GM23338 (cell line): ENCODE results near the gene DDX23. TPM values are rescaled to one million over a fixed set of nuclear protein-coding genes. Genes with fewer than 3 reads are reported as not detected.

Source experiments
- ATAC-seq: fragments of 200-7000 bp; cut with Tn5 transposase; 3 replicates; pipeline ENCODE4 v1.9.1; 2020
- DNase-seq: peaks from one replicate; pipeline ENCODE4 v3.0.0-alpha.2; 2015; ENCODE audit warnings: low spot score
- H2AFZ ChIP-seq: fragments of 200-600 bp; sonication (generic); 2 replicates; pipeline ENCODE4 v1.8.0; 2016; ENCODE audit warnings: antibody characterized with exemption, mild to moderate bottlenecking, moderate library complexity
- H3F3A ChIP-seq: fragments of 200-600 bp; sonication (generic); replicated peaks from 2 replicates; pipeline ENCODE4 v1.8.0; 2017; ENCODE audit warnings: antibody characterized with exemption, mixed run types, low read depth
- H3K27ac ChIP-seq: fragments of 200-600 bp; sonication (generic); 2 replicates; pipeline ENCODE4 v1.6.1; 2016; ENCODE audit warnings: low read depth
- H3K27me3 ChIP-seq: fragments of 200-600 bp; sonication (generic); 2 replicates; pipeline ENCODE4 v1.8.0; 2016; ENCODE audit warnings: mild to moderate bottlenecking, mixed run types, moderate library complexity; ENCODE audit not compliant: insufficient read depth
- H3K36me3 ChIP-seq: fragments of 200-600 bp; sonication (generic); 2 replicates; pipeline ENCODE4 v1.8.0; 2016; ENCODE audit warnings: mild to moderate bottlenecking; ENCODE audit not compliant: insufficient read depth
- H3K4me1 ChIP-seq: fragments of 200-600 bp; sonication (generic); 2 replicates; pipeline ENCODE4 v1.8.0; 2016; ENCODE audit warnings: mild to moderate bottlenecking, moderate library complexity; ENCODE audit not compliant: insufficient read depth
- H3K4me2 ChIP-seq: fragments of 200-600 bp; sonication (generic); 2 replicates; pipeline ENCODE4 v1.7.1; 2017; ENCODE audit warnings: mixed run types
- H3K4me3 ChIP-seq: fragments of 200-600 bp; sonication (generic); 2 replicates; pipeline ENCODE4 v1.6.1; 2016; ENCODE audit warnings: mixed run types
- H3K79me2 ChIP-seq: fragments of 200-600 bp; sonication (generic); replicated peaks from 2 replicates; pipeline ENCODE4 v1.8.0; 2017; ENCODE audit warnings: mild to moderate bottlenecking; ENCODE audit not compliant: insufficient read depth
- H3K9me2 ChIP-seq: fragments of 200-600 bp; sonication (generic); 2 replicates; pipeline ENCODE4 v1.8.0; 2017; ENCODE audit not compliant: insufficient read depth
- H4K20me1 ChIP-seq: fragments of 200-600 bp; sonication (generic); replicated peaks from 2 replicates; pipeline ENCODE4 v1.8.0; 2017; ENCODE audit warnings: mild to moderate bottlenecking; ENCODE audit not compliant: insufficient read depth
- H3K27ac Mint-ChIP-seq: 2 replicates; pipeline ENCODE4 v1.8.0; 2020; ENCODE audit warnings: inconsistent platforms, mild to moderate bottlenecking, moderate library complexity, mixed read lengths
- H3K27me3 Mint-ChIP-seq: 3 replicates; pipeline ENCODE4 v1.8.0; 2022; ENCODE audit warnings: low read depth, mild to moderate bottlenecking, moderate library complexity, mixed read lengths, inconsistent platforms; ENCODE audit not compliant: insufficient read depth, poor library complexity
- H3K36me3 Mint-ChIP-seq: 3 replicates; pipeline ENCODE4 v1.8.0; 2021; ENCODE audit warnings: low read depth, mild to moderate bottlenecking, inconsistent platforms, moderate library complexity, mixed read lengths
- H3K4me1 Mint-ChIP-seq: 3 replicates; pipeline ENCODE4 v1.8.0; 2020; ENCODE audit warnings: mild to moderate bottlenecking, inconsistent platforms, mixed read lengths
- H3K4me3 Mint-ChIP-seq: 3 replicates; pipeline ENCODE4 v1.8.0; 2021; ENCODE audit warnings: moderate library complexity, mild to moderate bottlenecking, inconsistent platforms, mixed read lengths
- H3K9me3 Mint-ChIP-seq: 3 replicates; pipeline ENCODE4 v1.8.0; 2020; ENCODE audit warnings: moderate library complexity, mild to moderate bottlenecking, inconsistent platforms, mixed read lengths
- CREB1 ChIP-seq: fragments of 250-450 bp; sonication (Bioruptor Pico); IDR thresholded peaks from 2 replicates; pipeline ENCODE4 v1.5.0; 2020; ENCODE audit warnings: low read depth, mild to moderate bottlenecking, moderate library complexity
- CTCF ChIP-seq, 2 experiments: fragments of 200-600 bp in 1 of 2; sonication (generic) in 1 of 2; conservative IDR thresholded peaks; 2 replicates each; pipeline versions ENCODE4 v1.5.1 to v1.6.1; 2016 to 2017; ENCODE audit warnings: antibody characterized with exemption in 2 of 2, low read depth in 2 of 2, mild to moderate bottlenecking in 2 of 2, moderate library complexity in 1 of 2
- EZH2 ChIP-seq: fragments of 200-600 bp; sonication (generic); IDR thresholded peaks from one replicate; pipeline ENCODE4 v1.8.0; 2017; ENCODE audit warnings: antibody characterized with exemption, mild to moderate bottlenecking, low read depth; ENCODE audit not compliant: unreplicated experiment
- JUNB ChIP-seq: IDR thresholded peaks from one replicate; pipeline ENCODE4 v1.6.1; 2016; ENCODE audit warnings: antibody characterized with exemption; ENCODE audit not compliant: unreplicated experiment
- NANOG ChIP-seq: IDR thresholded peaks from 2 replicates; pipeline ENCODE4 v1.6.1; 2016; ENCODE audit warnings: antibody characterized with exemption, borderline replicate concordance
- ZNF331 ChIP-seq: fragments of 250-450 bp; sonication (Bioruptor Pico); IDR thresholded peaks from 2 replicates; pipeline ENCODE4 v1.5.0; 2020; ENCODE audit warnings: low read depth, mild to moderate bottlenecking, moderate library complexity
- ZNF462 ChIP-seq: fragments of 250-450 bp; sonication (Bioruptor Pico); IDR thresholded peaks from 2 replicates; pipeline ENCODE4 v1.5.0; 2020; ENCODE audit warnings: mild to moderate bottlenecking, moderate library complexity
- polyA plus RNA-seq: library from polyadenylated mRNA; unstranded; fragments of >200 nt; fragmentation: Nextera tagmentation; extraction: Ambion mirVana; gene quantifications from 2 replicates; pipeline ENCODE4 v1.2.1, GENCODE V29; 2016
- total RNA-seq: library from RNA; depleted of rRNA; stranded (reverse); fragments of >200 nt; shearing (Covaris generic); gene quantifications from 2 replicates; pipeline ENCODE4 v1.2.3, GENCODE V29; 2014

The DDX23 gene
- total and polyA plus RNA-seq, 2 experiments from 2014 or later = 31.7 to 78.5 TPM

- TF ChIP-seq ZNF462 = no peak
- TF ChIP-seq CTCF (conservative IDR thresholded peaks at IDR 0.05; ENCODE audit: low read depth in 2 of 2) = no peak
Measured at GRCh38 chr12:48889679-48890078, 37.7 kb upstream of the DDX23 start (continued).

- Mint-ChIP-seq H3K9me3 (no peaks in the 10 kb centered on the region), H3K4me3 (peak overlapping the region; percentile 45; the same call in 2 of the 3 replicates), H3K27ac (peak overlapping the region; percentile 94), H3K36me3 (no peaks in the 10 kb centered on the region), H3K4me1 (peaks cover 32% of the 10 kb centered on the region), H3K27me3 (peaks cover 18% of the 10 kb centered on the region)
- H3K79me2 ChIP-seq = no peaks in the 10 kb centered on the region
- H4K20me1 ChIP-seq = no peaks in the 10 kb centered on the region
- H3K27me3 ChIP-seq = no peaks in the 10 kb centered on the region
- H3K4me3 ChIP-seq = peak overlapping the region; percentile 28; the same call in 1 of the 2 replicates
- ATAC-seq (peak; percentile 84), DNase-seq (peak; percentile 88)
- H3F3A ChIP-seq = peaks cover 10% of the 10 kb centered on the region; the same call in 1 of the 2 replicates
- peak overlapping the region; percentile 95 for H2AFZ ChIP-seq
- H3K36me3 ChIP-seq = no peaks in the 10 kb centered on the region
- H3K27ac ChIP-seq = peak overlapping the region; percentile 72; the same call in 1 of the 2 replicates
- peaks cover 29% of the 10 kb centered on the region for H3K4me1 ChIP-seq
- no peaks in the 10 kb centered on the region for H3K9me2 ChIP-seq
- H3K4me2 ChIP-seq = peak overlapping the region; percentile 67
- no peak for TF ChIP-seq EZH2
- TF ChIP-seq NANOG = no peak
- no peak for TF ChIP-seq CREB1 (CRISPR knock-in tag)
- no peak for TF ChIP-seq JUNB
- TF ChIP-seq ZNF331 = no peak
Measured at GRCh38 chr12:48883305-48884161, 31.6 kb upstream of the DDX23 start.
